Measurements from ENCODE around the gene KRT36.

- TF ChIP-seq CTCF (IDR thresholded peaks at IDR 0.05) (no peak), POLR2A (IDR thresholded peaks at IDR 0.05) (no peak), POLR2AphosphoS5 (IDR thresholded peaks at IDR 0.05) (no peak), EP300 (IDR thresholded peaks at IDR 0.05) (no peak)
These were observed 22.0 kb upstream of the KRT36 start for GRCh38 chr17:41511716-41512115.
